H1 (cell line): ENCODE results near the gene ETFDH. TPM values are rescaled to one million over a fixed set of nuclear protein-coding genes. Genes with fewer than 3 reads are reported as not detected.
A peak's percentile ranks its signal among the peaks of the same experiment; 100 is the strongest.

Source experiments
- CTCF ChIA-PET: fragments of 300-600 bp; sonication (Branson Sonifier 250); formaldehyde crosslinking; loops from one replicate; lab custom pipeline; 2021; ENCODE audit not compliant: partially characterized antibody; lab: Charles Lee
- POLR2A ChIA-PET: fragments of 300-600 bp; sonication (Branson Sonifier 250); formaldehyde crosslinking; loops from one replicate; lab custom pipeline; 2021; ENCODE audit warnings: inconsistent platforms; ENCODE audit not compliant: partially characterized antibody; lab: Charles Lee
- DNase-seq, 2 experiments: peaks; one replicate each; pipeline versions ENCODE4 v3.0.0 to v3.0.0-alpha.2; 2010 to 2022; ENCODE audit warnings: low spot score in 2 of 2, low read depth in 1 of 2, mixed read lengths in 1 of 2
- FAIRE-seq: peaks from 2 replicates; lab custom pipeline; 2011; peaks lifted over from hg19 to GRCh38; lab: Jason Lieb, UNC
- H2AFZ ChIP-seq: 2 replicates; pipeline ENCODE4 v1.8.1; 2012; ENCODE audit warnings: low read length, inconsistent platforms
- H2AK5ac ChIP-seq: 2 replicates; pipeline ENCODE4 v1.6.1; 2013; ENCODE audit warnings: low read depth, low read length
- H2BK120ac ChIP-seq: replicated peaks from 2 replicates; pipeline ENCODE3; 2013; ENCODE audit warnings: low read depth, low read length, inconsistent platforms
- H2BK12ac ChIP-seq: 2 replicates; pipeline ENCODE4 v1.6.1; 2013; ENCODE audit warnings: low read depth, low read length
- H2BK15ac ChIP-seq: 2 replicates; pipeline ENCODE4 v1.6.1; 2013; ENCODE audit warnings: low read length
- H2BK20ac ChIP-seq: 2 replicates; pipeline ENCODE4 v1.6.1; 2013; ENCODE audit warnings: low read length
- H2BK5ac ChIP-seq: 2 replicates; pipeline ENCODE4 v1.6.1; 2013; ENCODE audit warnings: low read depth, low read length
- H3K14ac ChIP-seq: 2 replicates; pipeline ENCODE4 v1.6.1; 2013; ENCODE audit warnings: inconsistent platforms; ENCODE audit not compliant: insufficient read length
- H3K18ac ChIP-seq: 2 replicates; pipeline ENCODE4 v1.6.1; 2013; ENCODE audit warnings: low read length; ENCODE audit errors: extremely low read depth
- H3K23ac ChIP-seq: 2 replicates; pipeline ENCODE4 v1.6.1; 2013; ENCODE audit warnings: inconsistent platforms; ENCODE audit not compliant: insufficient read length
- H3K23me2 ChIP-seq: 2 replicates; pipeline ENCODE4 v1.6.1; 2013; ENCODE audit warnings: low read depth, low read length
- H3K27ac ChIP-seq: 2 replicates; pipeline ENCODE4 v1.6.1; 2011; ENCODE audit warnings: low read depth, low read length, inconsistent platforms
- H3K27me3 ChIP-seq, 4 experiments: replicated peaks in 1 of 4; 1 replicate in 1 of 4; 2 replicates in 3 of 4; pipeline versions ENCODE4 v1.6.1 to v1.8.1; 2011 to 2013; ENCODE audit warnings: low read length in 3 of 4, mild to moderate bottlenecking in 3 of 4, inconsistent platforms in 2 of 4, mixed read lengths in 2 of 4, moderate library complexity in 1 of 4; ENCODE audit not compliant: control insufficient read depth in 3 of 4, insufficient read depth in 3 of 4; ENCODE audit errors: extremely low read depth in 1 of 4
- H3K36me3 ChIP-seq, 4 experiments: 2 replicates each; pipeline versions ENCODE4 v1.6.1 to v1.8.1; 2011 to 2013; ENCODE audit warnings: mild to moderate bottlenecking in 4 of 4, low read length in 3 of 4, moderate library complexity in 2 of 4, control low read depth in 1 of 4, inconsistent platforms in 1 of 4; ENCODE audit not compliant: insufficient read depth in 4 of 4, control insufficient read depth in 2 of 4
- H3K4ac ChIP-seq: replicated peaks from 2 replicates; pipeline ENCODE3; 2013; ENCODE audit warnings: low read length, low read depth, mixed read lengths, inconsistent platforms; ENCODE audit not compliant: insufficient read length
- H3K4me1 ChIP-seq, 4 experiments: replicated peaks in 1 of 4; 1 replicate in 1 of 4; 2 replicates in 3 of 4; pipeline versions ENCODE4 v1.6.1 to v1.8.1; 2011 to 2013; ENCODE audit warnings: low read length in 3 of 4, inconsistent platforms in 2 of 4, mixed read lengths in 1 of 4; ENCODE audit not compliant: insufficient read depth in 4 of 4, control insufficient read depth in 3 of 4
- H3K4me2 ChIP-seq, 2 experiments: 2 replicates each; pipeline versions ENCODE4 v1.6.1 to v1.8.1; 2011 to 2013; ENCODE audit warnings: low read depth in 2 of 2, low read length in 2 of 2, control low read depth in 1 of 2, inconsistent platforms in 1 of 2, mild to moderate bottlenecking in 1 of 2; ENCODE audit not compliant: insufficient read depth in 1 of 2
- H3K4me3 ChIP-seq, 4 experiments: fragments of 200-600, 300-600 bp in 1 of 4; sonication (generic), shearing (Covaris generic), sonication (Bioruptor Twin) in 1 of 4; 2 replicates each; pipeline versions ENCODE4 v1.5.1 to v1.8.1; 2011 to 2016; ENCODE audit warnings: low read length in 4 of 4, low read depth in 3 of 4, control low read depth in 2 of 4, inconsistent platforms in 2 of 4, mild to moderate bottlenecking in 2 of 4, mixed read lengths in 1 of 4, moderate library complexity in 1 of 4; ENCODE audit not compliant: insufficient read depth in 2 of 4; ENCODE audit errors: extremely low read depth in 1 of 4
- H3K56ac ChIP-seq: replicated peaks from 2 replicates; pipeline ENCODE3; 2013; ENCODE audit warnings: low read depth, mild to moderate bottlenecking, mixed read lengths, low read length, inconsistent platforms; ENCODE audit not compliant: insufficient read length
- H3K79me1 ChIP-seq: 2 replicates; pipeline ENCODE4 v1.6.1; 2013; ENCODE audit warnings: low read depth, low read length, control low read depth
- H3K79me2 ChIP-seq, 2 experiments: 2 replicates each; pipeline versions ENCODE4 v1.6.1 to v1.8.1; 2012 to 2013; ENCODE audit warnings: low read length in 2 of 2, mild to moderate bottlenecking in 2 of 2, inconsistent platforms in 1 of 2; ENCODE audit not compliant: insufficient read depth in 2 of 2, control insufficient read depth in 1 of 2
- H3K9ac ChIP-seq, 4 experiments: replicated peaks in 1 of 4; 1 replicate in 1 of 4; 2 replicates in 3 of 4; pipeline versions ENCODE4 v1.6.1 to v1.8.1; 2011 to 2013; ENCODE audit warnings: low read depth in 3 of 4, low read length in 3 of 4, control low read depth in 2 of 4, mild to moderate bottlenecking in 2 of 4, moderate library complexity in 2 of 4, inconsistent platforms in 1 of 4; ENCODE audit errors: extremely low read depth in 1 of 4
- H3K9me3 ChIP-seq, 2 experiments: 2 replicates each; pipeline versions ENCODE4 v1.6.1 to v1.8.1; 2012 to 2013; ENCODE audit warnings: mild to moderate bottlenecking in 2 of 2, moderate library complexity in 2 of 2, control low read depth in 1 of 2, inconsistent platforms in 1 of 2, low read depth in 1 of 2, low read length in 1 of 2, mixed read lengths in 1 of 2; ENCODE audit not compliant: insufficient read depth in 2 of 2
- H4K20me1 ChIP-seq, 2 experiments: replicated peaks in 1 of 2; 2 replicates each; pipeline versions ENCODE3 to v1.8.1; 2011 to 2013; ENCODE audit warnings: inconsistent platforms in 2 of 2, low read length in 2 of 2, mild to moderate bottlenecking in 1 of 2; ENCODE audit not compliant: insufficient read depth in 2 of 2, control insufficient read depth in 1 of 2
- H4K5ac ChIP-seq: 2 replicates; pipeline ENCODE4 v1.6.1; 2013; ENCODE audit warnings: low read length, low read depth, mixed read lengths, inconsistent platforms; ENCODE audit not compliant: insufficient read length
- H4K8ac ChIP-seq: 2 replicates; pipeline ENCODE4 v1.8.0; 2013; ENCODE audit warnings: mild to moderate bottlenecking, moderate library complexity, low read length, inconsistent platforms; ENCODE audit not compliant: insufficient read depth; ENCODE audit errors: extremely low read depth
- H4K91ac ChIP-seq: replicated peaks from 2 replicates; pipeline ENCODE3; 2013; ENCODE audit warnings: low read length, mixed read lengths, inconsistent platforms; ENCODE audit not compliant: insufficient read length
- ASH2L ChIP-seq: fragments of 200-600, 300-600 bp; sonication (generic); IDR thresholded peaks from one replicate; pipeline ENCODE4 v1.7.1; 2017; ENCODE audit warnings: low read length
- BACH1 ChIP-seq: IDR thresholded peaks from 2 replicates; pipeline ENCODE4 v1.6.1; 2012; ENCODE audit warnings: low read length, improper control_type of control experiment
- CREB1 ChIP-seq: IDR thresholded peaks from 2 replicates; pipeline ENCODE4 v1.6.1; 2012; ENCODE audit warnings: inconsistent platforms
- E2F6 ChIP-seq: IDR thresholded peaks from 2 replicates; pipeline ENCODE4 v1.6.1; 2012; ENCODE audit warnings: inconsistent platforms
- GABPA ChIP-seq: IDR thresholded peaks from 2 replicates; pipeline ENCODE4 v1.6.1; 2011; ENCODE audit warnings: mild to moderate bottlenecking, low read length, moderate library complexity, borderline replicate concordance; ENCODE audit not compliant: insufficient read depth
- GTF2F1 ChIP-seq: IDR thresholded peaks from 2 replicates; pipeline ENCODE4 v1.6.1; 2012; ENCODE audit warnings: low read depth, low read length, improper control_type of control experiment, borderline replicate concordance
- JUND ChIP-seq: IDR thresholded peaks from 2 replicates; pipeline ENCODE4 v1.6.1; 2011; ENCODE audit warnings: mild to moderate bottlenecking, improper control_type of control experiment, low read length
- MAX ChIP-seq: IDR thresholded peaks from 2 replicates; pipeline ENCODE4 v1.6.1; 2012; ENCODE audit warnings: inconsistent platforms
- NRF1 ChIP-seq: IDR thresholded peaks from 2 replicates; pipeline ENCODE4 v1.6.1; 2011; ENCODE audit warnings: mild to moderate bottlenecking, low read depth, low read length, improper control_type of control experiment
- SAP30 ChIP-seq: fragments of 300-600 bp; sonication (generic); IDR thresholded peaks from 2 replicates; pipeline ENCODE4 v1.7.1; 2012; ENCODE audit warnings: low read length, moderate library complexity, mild to moderate bottlenecking, inconsistent platforms; ENCODE audit not compliant: insufficient read depth, insufficient replicate concordance
- SP4 ChIP-seq: IDR thresholded peaks from 2 replicates; pipeline ENCODE4 v1.6.1; 2012; ENCODE audit warnings: low read length, inconsistent platforms
- WGBS, 2 experiments: shearing (Covaris generic) in 1 of 2; methylation state at CpG; one replicate each; pipeline versions ENCODE4 v1.1.6 to v1.1.7; 2013 to 2015; ENCODE audit warnings: low lambda C conversion rate in 2 of 2, mixed read lengths in 2 of 2, inconsistent platforms in 1 of 2, low coverage in 1 of 2, missing lambda C conversion rate in 1 of 2; ENCODE audit not compliant: insufficient replicate concordance in 2 of 2, insufficient coverage in 1 of 2, insufficient read length in 1 of 2; ENCODE audit errors: extremely low coverage in 1 of 2, missing lambda C conversion rate in 1 of 2; 5-methylcytosine and 5-hydroxymethylcytosine counted together
- polyA plus RNA-seq, 7 experiments: library from polyadenylated mRNA; depleted of rRNA in 3 of 7; stranded (reverse) in 5 of 7; unstranded in 2 of 7; fragments of >200 nt in 5 of 7; fragments of 200-250 nt in 2 of 7; gene quantifications; 1 replicate in 5 of 7; 2 replicates in 1 of 7; 4 replicates in 1 of 7; pipeline versions ENCODE4 v1.2.1 to v1.2.3, GENCODE V29; 2011 to 2013; ENCODE audit warnings: missing spikeins in 2 of 7, mixed read lengths in 2 of 7
- total RNA-seq: library from RNA; stranded (reverse); fragmentation: NEBNext Ultra II Directional; extraction: Animal tissue kit (Norgen Biotek cat#: 25700); gene quantifications from 2 replicates; pipeline ENCODE4 v1.2.1, GENCODE V29; 2021

ETFDH gene
- total and polyA plus RNA-seq, 2 of the 8 experiments (the other 6 are each of a cell fraction or from before 2014, with no cell fraction given): 11.3 to 15.7 TPM

DNA sequence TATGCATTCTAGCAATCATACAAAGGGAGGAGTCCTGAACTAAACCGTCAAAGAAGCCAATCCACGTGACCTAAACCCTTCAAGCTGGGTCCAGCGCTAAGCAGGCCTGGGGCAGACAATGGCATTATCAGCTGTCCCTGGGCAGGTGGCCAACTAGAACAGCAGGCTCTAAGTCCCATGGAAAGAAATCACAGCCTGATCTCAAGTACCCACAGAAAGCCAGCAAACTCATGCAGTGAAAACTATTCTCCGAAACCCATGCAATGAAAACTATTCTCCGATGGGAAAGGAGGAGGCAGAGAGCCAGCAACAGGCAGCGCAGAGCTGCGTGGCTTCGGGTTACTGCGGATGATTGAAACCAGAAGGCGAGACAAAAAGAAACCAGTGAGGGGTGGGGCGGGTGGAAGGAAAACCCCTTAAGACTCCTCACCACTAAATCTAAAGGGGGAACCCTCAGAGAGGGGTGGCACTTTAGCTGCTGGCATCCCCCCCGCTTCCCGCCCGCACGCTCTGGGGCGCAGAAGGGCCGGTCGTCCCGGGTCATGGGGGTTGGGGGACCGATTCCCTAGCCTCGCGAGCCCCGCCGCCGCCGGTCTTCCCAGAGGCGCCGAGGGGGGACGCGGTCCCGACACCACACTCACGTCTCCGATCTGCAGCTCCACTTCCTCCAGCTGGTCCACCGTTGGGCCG, 976 bp upstream of the ETFDH start:
- Histone ChIP-seq H3K79me2 (peaks cover 4 to 45% of the 10 kb centered on the region in 2 experiments), H3K4me2 (peak overlapping the region; percentile 70 to 96), H2BK5ac (peak overlapping the region; percentile 69), H3K27ac (peak overlapping the region; percentile 70; the same call in 1 of the 2 replicates), H4K91ac (peak overlapping the region; percentile 59), H3K4me1 (peaks cover 0 to 3% (median 2%) of the 10 kb centered on the region in 4 experiments; a peak in 2 of 7 replicates), H4K5ac (peak overlapping the region; percentile 48), H3K23ac (no peak overlapping the region), H3K9ac (peak overlapping the region; percentile 87 to 97 (median 91)), H4K8ac (peak overlapping the region; percentile 91), H3K56ac (peak overlapping the region; percentile 40), H3K79me1 (0 out of 2 replicates have a peak, but pooled peaks cover 3% of the 10 kb centered on the region), H3K14ac (no peak overlapping the region), H2AK5ac (no peak overlapping the region), H2BK20ac (no peak overlapping the region), H2BK12ac (peak overlapping the region; percentile 40; the same call in 1 of the 2 replicates), H3K9me3 (no peaks in the 10 kb centered on the region), H2AFZ (peak overlapping the region; percentile 25; the same call in 1 of the 2 replicates), H3K27me3 (no peaks in the 10 kb centered on the region), H3K23me2 (peaks cover 11% of the 10 kb centered on the region), H3K4me3 (peak overlapping the region; percentile 73 to 94 (median 75)), H3K18ac (peak overlapping the region; percentile 39; the same call in 1 of the 2 replicates), H2BK120ac (no peak overlapping the region), H3K36me3 (peaks cover 0 to 15% (median 0%) of the 10 kb centered on the region in 4 experiments; a peak in 3 of 8 replicates), H2BK15ac (0 out of 2 replicates have a peak overlapping the region, but pooled peaks have one; percentile 19), H3K4ac (no peak overlapping the region), H4K20me1 (no peaks in the 10 kb centered on the region)
- ChIA-PET POLR2A (interaction anchor here (0.7 to 1.2 kb wide), 2 partner anchors 10 to 180 kb away, joined by 3 read pairs; no protein-coding TSS in a partner anchor), CTCF (interaction anchor here (0.6 to 1.9 kb wide), 8 partner anchors 10 to 768 kb away, joined by 3 to 7 read pairs (median 4); no protein-coding TSS in a partner anchor)
- 1% methylated on average over 31 of the region's 35 CpGs; no CpG with 5 or more reads in 1 of the 2 experiments for WGBS, 2 experiments
- DNase-seq (peak in 1 of 2 experiments; percentile 56), FAIRE-seq (peak; percentile 24)
- no peak for TF ChIP-seq NRF1
- TF ChIP-seq CREB1: no peak
- TF ChIP-seq SAP30: peak; percentile 83
- TF ChIP-seq JUND: no peak
- no peak for TF ChIP-seq SP4
- TF ChIP-seq E2F6: 0 out of 2 replicates have a peak, but pooled peaks have one; percentile 54
- peak; percentile 60 for TF ChIP-seq ASH2L
- no peak for TF ChIP-seq GABPA
- TF ChIP-seq GTF2F1: no peak
- TF ChIP-seq BACH1: no peak
- TF ChIP-seq MAX: peak; percentile 87
